GM12874 (cell line): ENCODE measurements around the gene NUDC.

Experiments used
- TF ChIP-seq, protein P1 (sequence below): IDR thresholded peaks from 2 replicates; pipeline ENCODE4 v1.5.1; 2011; ENCODE audit warnings: low read depth, mild to moderate bottlenecking, control low read depth, low read length, moderate library complexity; ENCODE audit not compliant: insufficient read depth

The NUDC gene

DNA sequence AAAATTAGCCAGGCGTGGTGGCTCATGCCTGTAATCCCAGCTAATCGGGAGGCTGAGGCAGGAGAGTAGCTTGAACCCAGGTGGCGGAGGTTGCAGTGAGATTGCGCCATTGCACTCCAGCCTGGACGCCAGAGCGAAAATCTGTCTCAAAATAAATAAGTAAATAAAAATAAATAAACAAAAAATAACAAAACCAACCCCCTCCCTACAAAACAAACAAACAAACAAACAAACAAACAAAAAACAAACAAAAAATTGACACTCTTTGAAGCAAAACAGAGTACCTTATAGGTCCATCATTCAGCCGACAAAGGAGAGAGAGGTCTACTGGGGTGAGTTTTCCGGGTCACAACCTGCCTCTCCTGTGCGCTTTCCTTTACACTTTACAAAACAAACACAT, 44.1 kb downstream of the NUDC start:
- TF ChIP-seq, protein P1, sequence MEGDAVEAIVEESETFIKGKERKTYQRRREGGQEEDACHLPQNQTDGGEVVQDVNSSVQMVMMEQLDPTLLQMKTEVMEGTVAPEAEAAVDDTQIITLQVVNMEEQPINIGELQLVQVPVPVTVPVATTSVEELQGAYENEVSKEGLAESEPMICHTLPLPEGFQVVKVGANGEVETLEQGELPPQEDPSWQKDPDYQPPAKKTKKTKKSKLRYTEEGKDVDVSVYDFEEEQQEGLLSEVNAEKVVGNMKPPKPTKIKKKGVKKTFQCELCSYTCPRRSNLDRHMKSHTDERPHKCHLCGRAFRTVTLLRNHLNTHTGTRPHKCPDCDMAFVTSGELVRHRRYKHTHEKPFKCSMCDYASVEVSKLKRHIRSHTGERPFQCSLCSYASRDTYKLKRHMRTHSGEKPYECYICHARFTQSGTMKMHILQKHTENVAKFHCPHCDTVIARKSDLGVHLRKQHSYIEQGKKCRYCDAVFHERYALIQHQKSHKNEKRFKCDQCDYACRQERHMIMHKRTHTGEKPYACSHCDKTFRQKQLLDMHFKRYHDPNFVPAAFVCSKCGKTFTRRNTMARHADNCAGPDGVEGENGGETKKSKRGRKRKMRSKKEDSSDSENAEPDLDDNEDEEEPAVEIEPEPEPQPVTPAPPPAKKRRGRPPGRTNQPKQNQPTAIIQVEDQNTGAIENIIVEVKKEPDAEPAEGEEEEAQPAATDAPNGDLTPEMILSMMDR: no peak

DNA sequence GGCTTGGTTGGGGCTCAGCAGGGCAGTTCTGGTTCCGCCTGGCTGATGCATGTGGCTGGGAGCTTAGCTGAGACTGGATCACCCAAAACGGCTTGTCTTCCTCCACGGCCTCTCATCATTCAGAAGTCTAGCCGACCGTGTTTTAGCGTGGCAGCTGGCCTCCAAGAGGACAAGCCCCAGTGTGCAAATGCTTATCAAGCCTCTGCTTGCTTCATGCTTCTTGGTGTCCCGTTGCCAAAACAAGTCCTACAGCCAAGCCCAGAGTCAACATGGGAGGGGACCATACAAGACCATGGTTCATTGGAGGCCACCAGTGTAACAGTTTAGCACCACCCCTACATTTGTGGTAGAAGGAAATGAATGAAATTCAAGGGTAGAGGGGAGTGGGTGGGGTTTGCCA, 49.3 kb downstream of the NUDC start:
- TF ChIP-seq, protein P1: no peak

DNA sequence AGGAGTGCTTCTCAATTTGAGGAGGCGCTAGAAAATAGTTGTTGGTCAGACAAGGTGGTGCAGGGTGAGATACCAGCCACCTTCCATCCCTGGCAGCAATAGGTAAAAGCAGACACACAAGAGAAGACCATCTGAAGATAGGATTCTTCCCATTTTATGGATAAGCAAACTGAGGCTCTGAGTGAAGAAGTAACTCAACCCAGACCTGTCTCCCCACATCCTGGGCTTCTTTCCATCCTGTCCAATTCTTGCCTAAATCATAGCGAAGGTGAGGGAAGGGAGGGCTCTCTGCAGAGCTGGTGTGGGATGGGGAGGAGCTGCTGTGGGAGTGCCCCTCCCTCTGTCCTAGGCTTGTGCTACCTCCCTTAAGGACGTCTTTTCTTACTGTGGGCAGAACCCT, 50.0 kb downstream of the NUDC start:
- TF ChIP-seq, protein P1: no peak

DNA sequence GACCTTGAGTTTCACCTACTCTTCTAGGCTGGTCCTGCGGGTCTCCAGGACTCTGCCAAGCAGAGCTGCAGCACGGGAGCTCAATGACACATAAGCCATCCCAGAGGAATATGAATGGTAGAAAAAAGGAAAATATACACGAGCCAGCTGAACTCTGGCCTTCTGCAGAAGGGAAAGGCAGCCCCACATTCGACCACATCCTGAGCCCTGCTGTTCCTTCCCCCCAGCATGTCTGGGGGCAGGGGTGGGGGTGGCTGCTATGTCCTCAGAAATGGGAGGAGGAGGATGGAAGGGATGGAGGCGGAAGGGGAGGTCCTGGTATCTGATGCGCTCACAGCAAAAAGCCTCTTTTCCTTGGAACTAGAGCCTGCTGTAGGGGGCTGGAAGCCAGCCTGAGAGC, 50.8 kb downstream of the NUDC start:
- TF ChIP-seq, protein P1: no peak

DNA sequence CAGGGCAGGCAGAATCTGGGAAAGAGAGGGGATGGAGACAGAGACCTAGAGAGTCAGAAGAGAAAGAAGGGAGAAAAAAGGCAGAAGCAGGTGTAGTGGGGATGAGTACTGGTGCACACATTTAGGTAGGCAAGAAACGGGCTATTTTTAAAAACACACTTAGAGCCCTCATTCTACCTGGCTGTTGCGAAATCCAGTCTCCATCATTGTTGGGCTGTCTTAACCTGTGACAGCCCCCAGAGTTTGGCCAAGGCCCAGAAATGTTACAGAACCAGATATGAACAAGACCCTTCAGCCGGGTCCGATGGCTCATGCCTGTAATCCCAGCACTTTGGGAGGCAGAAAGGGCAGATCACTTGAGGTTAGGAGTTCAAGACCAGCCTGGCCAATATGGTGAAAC, 51.3 kb downstream of the NUDC start:
- TF ChIP-seq, protein P1: no peak

DNA sequence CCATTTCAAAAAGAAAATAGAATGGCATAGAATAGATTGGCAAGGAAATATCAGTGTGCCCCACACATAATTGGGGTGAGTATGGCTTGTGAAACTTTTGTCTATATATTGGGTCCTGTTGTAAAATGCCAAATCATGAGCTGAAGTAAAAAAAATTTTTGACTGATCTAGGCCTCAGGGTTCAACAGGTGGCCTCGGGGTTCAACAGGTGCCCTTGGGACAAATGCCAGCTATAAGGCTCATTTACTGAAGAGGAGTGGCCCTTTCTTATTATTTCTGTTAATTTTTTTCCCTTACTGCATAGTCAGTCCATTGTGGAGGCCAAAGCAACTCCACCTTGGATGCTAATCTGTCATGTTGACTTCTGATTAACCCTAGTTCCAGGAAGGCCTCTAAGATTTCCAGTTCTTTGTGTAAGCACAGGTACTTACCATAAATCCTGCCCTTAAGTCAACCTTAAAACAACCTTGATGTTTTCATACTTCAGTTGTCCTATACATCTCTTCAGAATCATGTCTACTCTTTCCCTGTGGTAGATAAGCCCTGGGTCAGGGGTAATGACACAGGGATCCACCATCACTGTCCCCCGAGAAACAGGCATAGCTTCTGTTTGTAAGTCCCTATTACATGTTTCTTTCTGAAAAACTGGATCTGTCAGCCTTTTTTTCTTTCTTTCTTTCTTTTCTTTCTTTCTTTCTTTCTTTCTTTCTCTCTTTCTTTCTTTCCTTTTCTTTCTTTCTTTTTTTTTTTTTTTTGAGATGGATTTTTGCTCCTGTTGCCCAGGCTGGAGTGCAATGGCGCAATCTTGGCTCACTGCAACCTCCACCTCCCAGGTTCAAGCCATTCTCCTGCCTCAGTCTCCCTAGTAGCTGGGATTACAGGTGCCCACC, 55.3 kb downstream of the NUDC start:
- TF ChIP-seq, protein P1: no peak

DNA sequence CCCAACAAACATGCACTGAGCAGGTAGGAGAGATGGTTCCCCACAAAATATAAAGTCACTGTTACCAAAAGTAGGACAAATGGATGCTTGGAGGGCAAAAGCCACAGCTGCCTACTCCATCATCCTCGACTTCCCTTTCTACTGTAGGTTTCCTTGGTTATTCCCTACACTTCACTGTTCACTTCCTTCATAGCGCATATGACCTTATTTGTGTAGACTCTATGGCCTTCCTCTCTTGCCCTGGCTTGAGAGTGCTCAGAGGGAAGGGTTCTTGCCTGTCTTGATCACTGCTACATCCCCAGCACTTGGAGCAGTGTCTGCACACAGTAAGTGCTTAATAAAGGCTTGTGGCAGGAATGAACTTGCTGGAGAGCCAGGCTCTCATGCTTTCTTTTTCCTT, 57.4 kb downstream of the NUDC start:
- TF ChIP-seq, protein P1: no peak
